Upper lobe of left lung (tissue), 4 donors: ENCODE measurements around the gene KIF1C.

Experiments
- CTCF ChIP-seq, 6 experiments: fragments of 450-650 bp in 4 of 6; fragments of 200-600 bp in 2 of 6; sonication (generic) in 2 of 6; IDR thresholded peaks; one replicate each; pipeline ENCODE4 v1.5.1; 2016 to 2019; ENCODE audit warnings: antibody characterized with exemption in 6 of 6
- EP300 ChIP-seq, 4 donors: sonication (generic); formaldehyde crosslinking; IDR thresholded peaks; one replicate each; pipeline ENCODE4 v1.5.1; 2017; ENCODE audit warnings: antibody characterized with exemption in 4 of 4, control low read depth in 2 of 4
- POLR2A ChIP-seq, 4 donors: fragments of 450-650 bp; IDR thresholded peaks; one replicate each; pipeline ENCODE4 v1.5.1; 2016 to 2017; ENCODE audit warnings: antibody characterized with exemption in 4 of 4, mild to moderate bottlenecking in 2 of 4
- POLR2AphosphoS5 ChIP-seq, 2 donors: sonication (generic); formaldehyde crosslinking; IDR thresholded peaks; one replicate each; pipeline ENCODE4 v1.5.1; 2017; ENCODE audit warnings: antibody characterized with exemption in 2 of 2

GRCh38 chr17:4973256-4974114, 24.3 kb upstream of the KIF1C start:
- TF ChIP-seq POLR2A (IDR thresholded peaks at IDR 0.05) = no peak
- TF ChIP-seq CTCF (IDR thresholded peaks at IDR 0.05) = no peak
- no peak for TF ChIP-seq POLR2AphosphoS5 (IDR thresholded peaks at IDR 0.05)
- no peak for TF ChIP-seq EP300 (IDR thresholded peaks at IDR 0.05)
